Measurements from ENCODE around the gene APMAP.

The APMAP gene

DNA sequence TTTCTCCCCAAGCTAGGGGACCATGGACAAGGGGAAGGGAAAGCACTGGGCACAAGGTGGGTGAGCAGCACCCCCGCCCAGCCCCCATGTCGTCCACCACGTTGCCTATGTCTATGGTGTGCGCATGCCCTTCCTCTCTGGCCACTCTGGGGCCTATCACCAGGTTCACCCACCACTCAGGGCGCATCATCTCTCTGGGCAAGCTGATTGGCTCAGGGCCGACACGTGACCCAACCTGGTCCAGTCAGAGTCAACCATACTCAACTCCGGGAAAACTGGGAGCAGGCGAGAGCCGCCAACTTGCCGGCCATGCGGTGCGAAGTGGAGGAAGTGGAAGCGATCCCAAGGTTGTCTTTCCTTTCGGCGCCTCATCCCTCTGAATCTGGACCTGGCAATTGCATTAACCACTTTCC lies 39.5 kb upstream of the APMAP start:
- DNase-seq (ENCODE audit: extremely low read depth, low read depth): no peak
- TF ChIP-seq, protein P1, sequence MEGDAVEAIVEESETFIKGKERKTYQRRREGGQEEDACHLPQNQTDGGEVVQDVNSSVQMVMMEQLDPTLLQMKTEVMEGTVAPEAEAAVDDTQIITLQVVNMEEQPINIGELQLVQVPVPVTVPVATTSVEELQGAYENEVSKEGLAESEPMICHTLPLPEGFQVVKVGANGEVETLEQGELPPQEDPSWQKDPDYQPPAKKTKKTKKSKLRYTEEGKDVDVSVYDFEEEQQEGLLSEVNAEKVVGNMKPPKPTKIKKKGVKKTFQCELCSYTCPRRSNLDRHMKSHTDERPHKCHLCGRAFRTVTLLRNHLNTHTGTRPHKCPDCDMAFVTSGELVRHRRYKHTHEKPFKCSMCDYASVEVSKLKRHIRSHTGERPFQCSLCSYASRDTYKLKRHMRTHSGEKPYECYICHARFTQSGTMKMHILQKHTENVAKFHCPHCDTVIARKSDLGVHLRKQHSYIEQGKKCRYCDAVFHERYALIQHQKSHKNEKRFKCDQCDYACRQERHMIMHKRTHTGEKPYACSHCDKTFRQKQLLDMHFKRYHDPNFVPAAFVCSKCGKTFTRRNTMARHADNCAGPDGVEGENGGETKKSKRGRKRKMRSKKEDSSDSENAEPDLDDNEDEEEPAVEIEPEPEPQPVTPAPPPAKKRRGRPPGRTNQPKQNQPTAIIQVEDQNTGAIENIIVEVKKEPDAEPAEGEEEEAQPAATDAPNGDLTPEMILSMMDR (IDR thresholded peaks at IDR 0.05; ENCODE audit: low read depth, low read length): no peak

DNA sequence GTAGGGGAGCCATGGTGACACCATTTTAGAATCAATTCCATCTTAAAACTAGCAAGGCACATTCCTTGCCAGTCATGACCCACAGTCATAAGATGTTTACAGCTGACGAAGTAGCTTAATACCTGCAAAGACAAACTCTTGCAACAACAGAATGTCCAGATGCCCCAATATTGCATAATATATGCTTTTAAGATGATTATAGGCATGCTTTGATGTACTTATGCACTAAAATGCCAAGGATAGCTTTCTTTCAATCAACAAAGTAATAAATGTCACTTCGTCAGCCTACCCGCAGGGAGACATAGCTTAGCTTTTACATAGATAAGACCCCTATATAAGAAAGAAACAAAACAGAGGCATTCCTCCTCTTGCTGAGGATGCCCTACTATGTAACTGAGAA lies 38.7 kb upstream of the APMAP start:
- DNase-seq (ENCODE audit: extremely low read depth, low read depth): no peak

DNA sequence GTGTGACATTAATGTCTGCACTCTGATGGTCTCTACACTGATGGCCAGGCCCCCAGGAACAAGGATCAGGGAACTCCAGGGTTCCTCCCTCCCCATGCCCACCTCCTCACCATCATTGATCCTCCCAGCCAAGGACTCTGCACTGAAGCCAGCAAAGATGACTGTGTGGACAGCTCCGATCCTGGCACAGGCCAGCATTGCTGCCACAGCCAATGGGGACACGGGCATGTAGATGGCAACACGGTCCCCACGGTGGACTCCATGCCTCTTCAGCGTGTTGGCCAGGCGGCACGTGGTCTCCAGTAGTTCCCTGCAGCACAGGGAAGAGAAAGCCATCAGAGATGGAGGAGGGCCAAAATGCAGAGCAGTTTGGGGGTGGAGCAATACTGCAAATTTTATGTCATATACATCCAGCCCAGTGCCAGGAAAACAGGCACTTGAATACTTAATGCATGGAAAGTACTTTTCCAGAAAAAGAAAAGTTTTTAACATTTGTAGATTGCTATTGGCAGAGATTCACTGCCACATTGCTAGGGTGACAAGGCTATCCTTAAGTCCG lies 38.2 kb upstream of the APMAP start:
- TF ChIP-seq, protein P1 (IDR thresholded peaks at IDR 0.05; ENCODE audit: low read depth, low read length): no peak
- DNase-seq (ENCODE audit: extremely low read depth, low read depth): no peak

More for the DNA sequence above, 38.7 kb upstream of the APMAP start:
- TF ChIP-seq, protein P1 (IDR thresholded peaks at IDR 0.05; ENCODE audit: low read depth, low read length): no peak

DNA sequence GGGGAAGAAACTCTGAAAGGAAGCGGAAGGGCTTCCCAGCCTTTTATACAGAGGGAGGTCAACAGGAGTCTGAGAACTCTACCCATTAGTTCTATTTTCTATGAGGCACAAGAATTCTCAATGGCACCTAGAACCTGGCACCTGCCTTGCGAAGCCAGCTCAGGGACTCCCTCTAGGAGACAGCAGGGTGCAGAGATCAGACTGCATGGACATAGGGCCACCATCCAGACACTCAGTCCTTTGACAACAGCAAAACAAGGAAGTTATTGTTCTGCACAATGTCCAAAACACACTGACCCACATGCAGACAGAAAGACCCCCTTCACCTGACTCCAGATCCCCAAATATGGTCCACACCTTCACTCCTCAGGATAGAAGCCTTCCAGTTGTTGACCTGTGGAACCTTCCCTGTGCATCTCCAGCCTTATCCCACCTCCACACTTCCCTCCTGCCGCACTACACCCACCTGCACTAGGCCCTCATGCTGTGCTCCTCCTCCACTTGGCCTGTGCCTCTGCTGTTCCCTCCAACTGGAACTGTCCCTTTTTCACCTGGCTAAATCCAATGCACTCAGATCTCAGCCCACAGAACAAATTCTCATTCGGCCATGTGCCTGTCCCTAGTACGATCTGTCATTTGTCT lies 37.6 kb upstream of the APMAP start:
- TF ChIP-seq, protein P1 (IDR thresholded peaks at IDR 0.05; ENCODE audit: low read depth, low read length): no peak
- DNase-seq (ENCODE audit: extremely low read depth, low read depth): no peak

DNA sequence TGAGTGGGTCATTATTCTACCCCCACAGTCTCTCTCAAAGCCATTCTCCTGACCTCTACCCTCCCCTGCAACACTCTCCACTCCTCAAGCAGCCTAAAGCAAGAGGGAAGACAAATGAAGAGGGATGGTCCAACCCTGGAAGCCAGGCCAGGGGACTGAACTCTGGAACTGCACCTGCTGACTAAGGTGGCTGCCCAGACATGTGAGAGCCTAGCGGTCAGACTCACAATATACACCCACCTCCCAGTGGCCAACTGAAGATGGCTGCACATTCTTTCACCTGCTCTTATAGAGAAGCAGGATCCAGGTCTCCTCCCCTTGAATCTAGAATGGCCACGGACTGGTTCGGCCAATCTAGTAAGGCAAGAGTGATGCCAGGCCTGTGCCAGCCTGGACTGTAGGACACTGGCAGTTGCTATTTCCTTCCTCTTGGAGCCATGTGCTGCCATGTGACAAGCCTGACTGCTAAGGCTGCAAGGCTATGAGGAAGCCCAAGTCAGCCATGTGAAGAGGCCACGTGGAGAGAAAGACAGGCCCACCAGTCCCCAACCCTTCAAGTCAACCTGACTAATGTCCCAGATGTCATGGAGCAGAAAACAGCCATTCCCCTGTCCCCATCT lies 33.5 kb upstream of the APMAP start:
- TF ChIP-seq, protein P1 (IDR thresholded peaks at IDR 0.05; ENCODE audit: low read depth, low read length): no peak
- DNase-seq (ENCODE audit: extremely low read depth, low read depth): no peak

DNA sequence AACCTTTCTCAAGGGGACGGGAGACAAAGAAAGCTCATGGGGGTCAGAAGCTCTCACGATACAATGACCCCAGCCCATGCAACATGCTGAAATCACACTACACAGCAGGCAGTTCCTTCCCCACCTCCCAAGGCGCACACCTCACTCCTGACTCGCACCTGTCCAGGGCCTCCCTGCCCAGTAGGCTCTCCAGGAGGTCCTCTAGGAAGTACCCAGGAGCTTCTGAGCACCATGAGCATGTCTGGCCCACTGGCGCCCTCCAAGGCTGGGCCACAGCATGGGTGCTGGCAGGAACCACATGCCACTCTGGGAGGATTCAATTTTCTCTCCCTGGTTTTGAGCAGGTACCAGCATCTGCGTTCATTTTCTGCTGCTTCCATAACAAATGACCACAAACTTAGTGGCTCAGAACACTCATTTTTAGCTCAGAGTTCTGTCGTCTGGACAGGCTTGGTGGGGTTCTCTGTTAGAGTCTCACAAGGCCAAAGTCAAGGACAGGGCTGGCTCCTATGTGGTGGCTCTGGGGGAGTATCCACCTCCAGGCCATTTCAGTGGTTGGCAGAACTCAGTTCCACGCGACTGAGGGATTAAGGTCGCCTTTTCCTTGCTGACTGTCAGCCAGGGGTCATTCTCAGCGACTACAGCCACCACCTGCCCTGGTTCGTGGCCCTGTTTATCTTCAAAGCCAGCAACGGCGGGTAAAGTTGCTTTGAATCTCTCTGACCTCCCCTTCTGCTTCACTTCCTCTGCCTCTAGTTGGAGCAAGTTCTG lies 32.7 kb upstream of the APMAP start:
- DNase-seq (ENCODE audit: extremely low read depth, low read depth): no peak
- TF ChIP-seq, protein P1 (IDR thresholded peaks at IDR 0.05; ENCODE audit: low read depth, low read length): no peak

DNA sequence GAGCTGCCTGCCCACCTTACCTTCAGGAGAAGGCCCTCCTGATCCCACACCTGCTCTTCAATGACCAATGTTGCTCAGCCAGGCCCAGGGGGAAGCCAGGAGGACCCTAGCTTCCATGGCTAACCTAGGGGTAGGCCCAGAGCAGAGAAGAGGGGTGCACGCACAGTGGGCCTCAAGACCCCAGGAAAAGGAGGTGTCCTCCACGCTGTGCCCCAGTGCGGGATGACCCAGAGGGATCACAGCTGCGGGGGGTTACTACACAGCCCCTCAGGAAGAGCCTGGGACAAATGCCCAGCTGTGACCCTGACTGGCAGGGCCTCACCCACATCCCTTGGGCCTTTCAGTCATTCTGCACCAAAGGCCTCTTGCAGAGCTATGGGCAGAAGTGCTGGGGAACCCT lies 31.6 kb upstream of the APMAP start:
- no peak for DNase-seq (ENCODE audit: extremely low read depth, low read depth)
- TF ChIP-seq, protein P1 (IDR thresholded peaks at IDR 0.05; ENCODE audit: low read depth, low read length): no peak

Data from AG09319 (cell line).